HL-60 (cell line): Measurements from ENCODE around the gene ESR2.

Source experiments
- CTCF ChIP-seq: IDR thresholded peaks from one replicate; pipeline ENCODE4 v1.5.1; 2011; ENCODE audit warnings: low read length, control low read depth, inconsistent platforms; ENCODE audit not compliant: insufficient read depth
- GABPA ChIP-seq: IDR thresholded peaks from 2 replicates; pipeline ENCODE4 v1.6.1; 2012; ENCODE audit warnings: low read depth
- POLR2AphosphoS5 ChIP-seq: IDR thresholded peaks from 2 replicates; pipeline ENCODE4 v1.6.1; 2012; ENCODE audit warnings: low read depth

GRCh38 chr14:64198486-64198885 is 95.7 kb downstream of the ESR2 start:
- no peak for TF ChIP-seq CTCF
- no peak for TF ChIP-seq GABPA
- no peak for TF ChIP-seq POLR2AphosphoS5
